Lower leg skin (tissue), 3 donors: ENCODE data around the gene LMBR1.

Source experiments
- CTCF ChIP-seq, 3 donors: fragments of 450-650 bp; IDR thresholded peaks; one replicate each; pipeline ENCODE4 v1.5.1; 2016; ENCODE audit warnings: antibody characterized with exemption in 3 of 3, mild to moderate bottlenecking in 3 of 3, moderate library complexity in 2 of 3
- POLR2A ChIP-seq, 2 donors: fragments of 450-650 bp; IDR thresholded peaks; one replicate each; pipeline ENCODE4 v1.6.1; 2016 to 2017; ENCODE audit warnings: antibody characterized with exemption in 2 of 2, mild to moderate bottlenecking in 1 of 2, moderate library complexity in 1 of 2

- no peak for TF ChIP-seq CTCF (IDR thresholded peaks at IDR 0.05)
- no peak for TF ChIP-seq POLR2A (IDR thresholded peaks at IDR 0.05)
These were observed 235.3 kb downstream of the LMBR1 start for GRCh38 chr7:156657681-156658080.
